ENCODE data around the gene ADCYAP1R1. TPM values are rescaled to one million over a fixed set of nuclear protein-coding genes. Genes with fewer than 3 reads are reported as not detected.

Gene ADCYAP1R1
- total RNA-seq, 2 experiments from 2014 or later: not detected

DNA sequence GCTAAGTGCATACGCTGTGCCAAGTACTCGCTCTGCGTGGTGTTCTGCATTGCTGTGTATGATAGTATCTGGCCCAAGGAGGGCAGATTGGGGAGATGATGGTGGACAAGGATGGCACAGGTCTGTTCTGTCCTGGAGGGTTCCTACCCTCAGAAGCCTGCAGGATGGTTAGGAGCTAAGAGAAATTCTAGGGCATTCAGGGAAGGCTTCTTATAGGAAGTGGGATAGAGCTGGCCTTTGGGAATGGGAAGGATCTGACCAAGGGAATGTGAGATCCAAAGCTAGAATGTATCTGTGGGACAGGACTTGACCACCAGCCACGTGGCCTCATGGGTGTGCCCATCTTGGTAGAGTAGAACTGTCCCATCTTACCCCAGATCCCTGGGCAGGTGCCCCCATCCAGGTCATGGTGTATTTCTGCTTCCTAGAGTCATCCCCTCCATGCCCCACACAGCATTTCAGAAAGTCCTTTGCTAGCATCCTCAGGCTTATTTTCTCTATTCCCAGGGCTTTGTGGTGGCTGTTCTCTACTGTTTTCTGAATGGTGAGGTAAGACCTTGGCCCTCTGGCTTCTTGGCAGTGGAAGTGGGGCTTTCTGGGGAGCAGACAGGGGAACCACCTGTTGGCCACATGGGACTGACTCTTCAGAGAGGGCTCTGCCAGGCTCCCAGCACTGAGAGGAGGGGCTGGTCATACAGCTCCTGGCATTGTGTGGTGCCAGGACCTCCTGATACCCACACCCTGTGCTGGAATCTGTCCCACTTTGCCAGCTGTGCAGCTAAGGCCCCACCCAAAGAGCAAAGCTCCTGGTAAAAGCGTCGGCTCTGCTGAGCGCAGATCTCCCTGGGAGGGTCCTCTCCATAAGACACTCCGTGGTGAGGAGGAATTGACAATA is 52.5 kb downstream of the ADCYAP1R1 start:
- DNase-seq (no peak), ATAC-seq (ENCODE audit: low read depth) (no peak)
- H3K27ac Mint-ChIP-seq: no peak overlapping the region
- H3K36me3 Mint-ChIP-seq: no peaks in the 10 kb centered on the region
- no peaks in the 10 kb centered on the region for H3K9me3 Mint-ChIP-seq
- no peaks in the 10 kb centered on the region for H3K4me1 Mint-ChIP-seq
- POLR2A ChIA-PET: no interaction called here
- no peak overlapping the region for H3K4me3 Mint-ChIP-seq
- peaks cover 3% of the 10 kb centered on the region for H3K27me3 Mint-ChIP-seq

DNA sequence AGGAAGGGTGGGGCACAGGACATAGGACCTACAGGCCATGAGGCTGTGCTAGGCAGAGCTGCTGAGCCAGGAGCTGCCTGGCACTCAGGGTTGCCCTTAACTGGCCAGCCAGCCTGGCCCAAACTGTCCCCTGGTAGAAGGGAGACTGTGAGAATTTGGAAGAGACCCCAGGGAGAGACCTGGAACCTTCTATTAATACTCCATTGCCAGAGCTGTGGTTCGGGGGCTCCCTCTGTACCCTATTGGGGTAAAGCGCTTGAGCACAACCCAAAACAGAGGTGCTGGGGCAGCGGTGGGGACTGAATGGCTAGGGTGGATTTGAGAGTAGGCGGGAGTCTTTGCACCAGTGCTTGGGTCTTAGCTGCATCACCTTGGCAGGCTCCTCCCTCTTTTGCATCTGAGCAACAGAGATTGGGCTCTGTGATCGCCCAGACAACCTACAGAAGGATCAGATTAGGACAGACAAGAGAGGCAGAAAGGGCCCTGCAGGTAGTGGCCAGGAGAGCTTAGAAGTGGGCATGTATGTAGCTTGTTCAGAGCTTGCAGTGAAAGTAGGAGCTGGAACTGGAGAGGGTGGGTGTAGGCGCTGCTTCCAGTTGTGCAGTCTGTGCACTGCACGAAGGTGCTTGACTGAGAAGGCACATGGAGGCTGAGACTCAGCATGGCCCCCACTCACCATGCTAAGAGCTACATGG is 53.3 kb downstream of the ADCYAP1R1 start:
- H3K4me3 Mint-ChIP-seq: no peak overlapping the region
- H3K27me3 Mint-ChIP-seq: peaks cover 2% of the 10 kb centered on the region
- H3K9me3 Mint-ChIP-seq: no peaks in the 10 kb centered on the region
- H3K4me1 Mint-ChIP-seq: no peaks in the 10 kb centered on the region
- no peak overlapping the region for H3K27ac Mint-ChIP-seq
- POLR2A ChIA-PET: no interaction called here
- no peaks in the 10 kb centered on the region for H3K36me3 Mint-ChIP-seq
- DNase-seq: no peak
- ATAC-seq (ENCODE audit: low read depth): no peak

DNA sequence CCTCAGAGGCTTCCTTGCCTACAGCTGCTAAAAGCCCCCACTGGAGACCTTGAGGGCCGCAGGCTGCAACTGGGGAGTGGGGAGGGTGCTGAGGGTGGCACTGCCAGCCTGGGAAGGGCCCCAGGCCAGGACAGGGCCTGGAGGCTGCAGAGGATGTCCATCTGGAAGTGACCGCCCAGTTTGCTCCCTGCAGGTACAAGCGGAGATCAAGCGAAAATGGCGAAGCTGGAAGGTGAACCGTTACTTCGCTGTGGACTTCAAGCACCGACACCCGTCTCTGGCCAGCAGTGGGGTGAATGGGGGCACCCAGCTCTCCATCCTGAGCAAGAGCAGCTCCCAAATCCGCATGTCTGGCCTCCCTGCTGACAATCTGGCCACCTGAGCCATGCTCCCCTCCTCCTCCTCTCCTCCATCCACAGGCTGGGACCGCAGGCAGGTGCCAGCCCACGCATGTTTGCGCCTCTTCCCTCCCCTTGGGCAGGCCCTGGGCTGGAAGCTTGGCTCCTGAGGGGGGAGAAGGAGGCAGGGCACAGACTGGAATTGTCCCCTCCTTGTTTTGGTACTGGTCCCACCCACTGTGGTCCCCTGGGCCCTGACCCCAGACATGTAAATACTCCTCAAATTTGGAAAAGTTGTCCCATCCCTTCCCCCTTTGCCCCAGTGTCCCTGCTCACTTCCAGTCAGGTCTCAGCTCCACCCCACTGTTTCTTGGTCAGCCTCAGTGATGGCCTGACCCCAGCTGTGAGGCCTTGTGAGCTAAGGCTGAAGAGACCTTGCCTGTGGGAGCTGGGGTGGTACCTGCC is 54.4 kb downstream of the ADCYAP1R1 start:
- peaks cover 2% of the 10 kb centered on the region for H3K27me3 Mint-ChIP-seq
- no peak overlapping the region for H3K4me3 Mint-ChIP-seq
- no peaks in the 10 kb centered on the region for H3K36me3 Mint-ChIP-seq
- POLR2A ChIA-PET: no interaction called here
- no peak for DNase-seq
- no peak overlapping the region for H3K27ac Mint-ChIP-seq
- ATAC-seq (ENCODE audit: low read depth): no peak
- no peaks in the 10 kb centered on the region for H3K4me1 Mint-ChIP-seq
- no peaks in the 10 kb centered on the region for H3K9me3 Mint-ChIP-seq

DNA sequence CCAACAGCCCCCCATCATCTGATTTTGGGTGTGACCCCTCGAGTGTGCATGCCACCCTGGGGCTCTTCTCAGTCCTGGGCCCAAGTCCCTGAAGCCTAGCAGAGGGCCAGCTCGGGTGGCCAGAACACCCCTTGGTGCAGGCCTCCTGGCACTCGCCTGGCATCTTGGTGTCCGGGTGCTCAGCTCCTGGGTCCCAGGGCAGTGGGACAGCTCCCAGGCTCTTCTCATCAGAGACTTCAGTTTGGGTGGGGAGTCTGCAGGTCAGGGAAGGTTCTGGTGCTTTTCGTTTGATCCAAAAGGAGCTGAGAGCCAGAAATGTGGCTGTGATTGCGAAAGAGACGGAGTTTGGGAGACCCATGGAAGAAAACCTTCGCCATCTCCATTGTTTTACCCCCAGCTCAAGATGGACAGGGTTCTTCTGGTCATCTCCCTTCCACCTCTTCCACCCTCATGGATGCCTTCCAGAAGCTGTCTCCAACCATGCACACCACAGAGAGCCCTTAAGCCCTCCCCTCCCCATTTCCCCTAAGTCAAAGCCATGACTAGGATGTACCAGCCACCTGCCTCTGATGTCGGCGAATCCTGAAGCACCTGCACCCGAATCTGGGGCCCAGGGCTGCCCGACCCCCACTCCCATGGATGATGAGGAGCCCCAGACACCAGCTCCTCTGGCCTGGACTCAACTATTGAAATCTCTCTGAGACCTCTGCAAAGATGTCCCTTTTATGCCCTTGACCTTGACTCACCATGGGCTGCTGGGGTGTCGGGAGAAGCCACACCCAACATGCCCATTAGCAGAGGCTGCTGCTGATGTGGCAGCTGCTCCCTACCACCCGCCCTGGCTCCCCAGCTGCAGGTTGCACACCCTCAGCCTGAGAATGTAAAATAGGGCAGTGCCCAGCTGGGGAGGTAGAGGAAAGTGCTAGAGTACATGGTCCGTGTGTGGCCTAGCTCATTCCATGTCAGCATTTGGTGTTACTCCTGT is 55.3 kb downstream of the ADCYAP1R1 start:
- Mint-ChIP-seq H3K4me3 (no peak overlapping the region), H3K4me1 (no peaks in the 10 kb centered on the region), H3K36me3 (no peaks in the 10 kb centered on the region), H3K9me3 (no peaks in the 10 kb centered on the region), H3K27ac (no peak overlapping the region), H3K27me3 (peaks cover 2% of the 10 kb centered on the region)
- POLR2A ChIA-PET: no interaction called here
- ATAC-seq (ENCODE audit: low read depth) (no peak), DNase-seq (no peak)

DNA sequence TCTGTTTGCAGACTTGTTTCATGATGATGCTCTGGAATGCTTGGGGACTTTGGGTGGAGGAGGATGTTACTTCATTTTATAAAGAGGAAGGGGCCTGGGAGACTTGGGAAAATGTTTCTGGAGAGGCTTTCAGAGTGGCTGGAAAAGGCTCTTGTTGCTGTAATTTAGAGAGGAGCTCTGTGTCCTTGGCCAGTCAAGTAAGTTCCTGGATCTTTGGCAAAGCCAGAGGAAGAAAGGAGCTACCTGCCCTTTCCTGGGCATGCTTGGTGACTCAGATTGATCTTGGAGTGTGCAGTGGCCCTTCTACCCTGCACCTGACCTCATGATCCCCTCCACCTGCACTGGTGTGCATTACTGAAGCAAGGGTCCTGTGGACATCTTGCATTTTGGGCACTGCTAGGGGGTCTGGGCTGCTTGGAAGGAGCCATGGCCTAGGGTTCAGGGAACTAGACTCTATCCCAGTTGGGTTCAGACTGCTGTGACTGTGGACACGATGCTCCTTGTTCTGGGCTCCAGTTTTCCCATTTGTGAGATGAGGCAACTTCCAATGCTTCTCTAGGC is 56.1 kb downstream of the ADCYAP1R1 start:
- ATAC-seq (ENCODE audit: low read depth) (no peak), DNase-seq (no peak)
- Mint-ChIP-seq H3K36me3 (no peaks in the 10 kb centered on the region), H3K27me3 (peaks cover 5% of the 10 kb centered on the region), H3K9me3 (no peaks in the 10 kb centered on the region), H3K27ac (no peak overlapping the region), H3K4me1 (no peaks in the 10 kb centered on the region), H3K4me3 (no peak overlapping the region)
- POLR2A ChIA-PET: no interaction called here

DNA sequence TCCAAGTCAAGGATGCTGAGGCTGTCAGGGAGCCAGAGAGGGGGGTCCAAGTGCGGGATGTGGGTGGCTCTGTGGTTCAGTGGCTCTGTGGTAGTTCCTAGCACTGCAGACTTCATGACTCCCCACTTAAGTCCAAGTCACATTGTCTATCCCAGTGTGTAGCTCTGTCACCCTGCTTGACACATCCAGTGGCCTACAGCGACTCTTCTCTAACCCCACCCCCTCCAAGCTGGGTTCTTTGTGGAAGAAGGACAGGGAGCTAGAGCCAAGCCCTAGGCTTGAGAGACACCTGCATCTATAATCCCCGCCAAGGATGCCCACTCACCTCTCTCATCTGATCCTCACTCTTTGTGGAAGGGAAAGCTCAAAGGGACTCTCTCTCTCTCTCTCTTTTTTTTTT is 57.6 kb downstream of the ADCYAP1R1 start:
- Mint-ChIP-seq H3K36me3 (no peaks in the 10 kb centered on the region), H3K9me3 (no peaks in the 10 kb centered on the region), H3K4me3 (no peak overlapping the region), H3K4me1 (no peaks in the 10 kb centered on the region), H3K27ac (no peak overlapping the region), H3K27me3 (peaks cover 7% of the 10 kb centered on the region)
- no peak for DNase-seq
- no peak for ATAC-seq (ENCODE audit: low read depth)
- POLR2A ChIA-PET: no interaction called here

DNA sequence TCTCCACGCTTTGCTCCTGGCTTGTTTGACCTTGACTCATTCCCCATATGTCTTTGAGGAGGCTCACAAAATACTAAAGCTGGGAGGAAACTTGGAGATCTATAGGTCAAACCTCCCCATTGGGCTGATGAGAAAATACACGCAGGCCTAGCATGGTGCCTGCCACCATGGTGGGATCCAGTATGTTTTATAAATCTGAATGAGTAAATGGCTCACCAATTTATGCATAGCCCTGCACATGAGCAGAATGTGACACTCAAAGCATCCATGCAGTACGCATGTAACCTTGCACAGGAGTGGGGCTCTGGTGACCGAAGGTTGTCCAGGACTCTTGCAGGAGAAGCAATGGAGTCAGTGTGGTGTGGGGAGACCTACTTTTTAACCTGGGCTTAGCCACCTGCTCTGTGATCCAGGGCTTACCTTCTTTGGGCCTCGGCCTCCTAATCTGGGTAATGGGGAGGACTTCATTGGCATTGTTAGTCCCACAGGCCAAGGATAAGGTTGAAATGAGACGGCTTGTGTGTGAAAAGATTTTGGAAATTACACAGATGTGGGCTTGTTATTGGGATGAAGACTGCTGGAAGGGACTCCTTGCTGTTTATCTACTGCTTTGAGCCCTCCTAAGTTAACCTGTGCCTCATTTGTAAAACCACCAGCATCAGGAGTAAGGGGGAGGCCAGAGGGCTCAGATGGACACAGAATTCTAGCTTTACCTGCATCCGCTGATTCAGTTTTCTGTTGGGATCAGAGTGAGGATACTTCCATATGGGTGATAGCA is 58.4 kb downstream of the ADCYAP1R1 start:
- DNase-seq (no peak), ATAC-seq (ENCODE audit: low read depth) (no peak)
- Mint-ChIP-seq H3K4me1 (no peaks in the 10 kb centered on the region), H3K36me3 (no peaks in the 10 kb centered on the region), H3K27ac (no peak overlapping the region), H3K27me3 (peaks cover 7% of the 10 kb centered on the region), H3K4me3 (no peak overlapping the region), H3K9me3 (no peaks in the 10 kb centered on the region)
- POLR2A ChIA-PET: no interaction called here

DNA sequence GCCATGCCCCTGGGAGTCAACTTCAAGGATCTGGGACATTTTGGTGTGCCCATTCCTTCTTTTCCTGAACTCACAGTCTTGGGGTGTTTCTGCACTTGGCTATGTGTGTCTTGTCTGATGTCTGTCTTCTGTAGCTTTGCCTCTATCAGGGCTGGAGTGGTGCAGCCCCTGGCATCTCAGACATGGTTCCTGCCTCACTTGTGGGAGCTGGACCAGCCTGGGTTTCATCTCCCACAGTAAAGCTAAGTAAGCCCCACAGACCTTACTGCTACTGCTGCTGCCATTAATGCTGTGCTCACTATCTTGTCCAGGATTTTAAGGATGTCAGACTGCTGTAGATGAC is 59.0 kb downstream of the ADCYAP1R1 start:
- POLR2A ChIA-PET: no interaction called here
- H3K9me3 Mint-ChIP-seq: no peaks in the 10 kb centered on the region

DNA sequence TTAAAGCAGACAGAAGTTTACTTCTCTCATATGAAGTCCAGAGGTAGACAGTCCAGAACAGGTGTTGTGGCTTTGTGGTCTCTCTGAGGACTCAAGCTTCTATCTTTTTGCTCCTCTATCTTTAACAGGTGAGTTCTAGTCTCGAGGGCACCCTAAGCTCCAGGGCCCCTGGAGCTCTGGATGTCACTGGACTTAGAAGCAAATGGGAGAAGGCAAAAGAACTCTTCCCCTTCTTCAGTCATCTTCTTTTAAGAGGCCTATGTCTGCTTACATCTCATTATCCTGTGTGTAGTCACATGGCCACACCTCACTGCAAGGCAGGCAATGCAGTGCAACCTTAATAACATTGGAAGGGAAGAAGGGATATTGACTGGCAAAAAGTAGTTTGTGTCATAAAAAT is 61.6 kb downstream of the ADCYAP1R1 start:
- Mint-ChIP-seq H3K27me3 (peaks cover 18% of the 10 kb centered on the region), H3K27ac (no peak overlapping the region), H3K36me3 (no peaks in the 10 kb centered on the region), H3K9me3 (no peaks in the 10 kb centered on the region), H3K4me1 (no peaks in the 10 kb centered on the region), H3K4me3 (no peak overlapping the region)
- POLR2A ChIA-PET: no interaction called here
- ATAC-seq (ENCODE audit: low read depth) (no peak), DNase-seq (no peak)

More for the DNA sequence above, 59.0 kb downstream of the ADCYAP1R1 start:
- Mint-ChIP-seq H3K27me3 (peaks cover 7% of the 10 kb centered on the region), H3K4me3 (no peak overlapping the region), H3K36me3 (no peaks in the 10 kb centered on the region), H3K27ac (no peak overlapping the region), H3K4me1 (no peaks in the 10 kb centered on the region)
- no peak for DNase-seq
- no peak for ATAC-seq (ENCODE audit: low read depth)

DNA sequence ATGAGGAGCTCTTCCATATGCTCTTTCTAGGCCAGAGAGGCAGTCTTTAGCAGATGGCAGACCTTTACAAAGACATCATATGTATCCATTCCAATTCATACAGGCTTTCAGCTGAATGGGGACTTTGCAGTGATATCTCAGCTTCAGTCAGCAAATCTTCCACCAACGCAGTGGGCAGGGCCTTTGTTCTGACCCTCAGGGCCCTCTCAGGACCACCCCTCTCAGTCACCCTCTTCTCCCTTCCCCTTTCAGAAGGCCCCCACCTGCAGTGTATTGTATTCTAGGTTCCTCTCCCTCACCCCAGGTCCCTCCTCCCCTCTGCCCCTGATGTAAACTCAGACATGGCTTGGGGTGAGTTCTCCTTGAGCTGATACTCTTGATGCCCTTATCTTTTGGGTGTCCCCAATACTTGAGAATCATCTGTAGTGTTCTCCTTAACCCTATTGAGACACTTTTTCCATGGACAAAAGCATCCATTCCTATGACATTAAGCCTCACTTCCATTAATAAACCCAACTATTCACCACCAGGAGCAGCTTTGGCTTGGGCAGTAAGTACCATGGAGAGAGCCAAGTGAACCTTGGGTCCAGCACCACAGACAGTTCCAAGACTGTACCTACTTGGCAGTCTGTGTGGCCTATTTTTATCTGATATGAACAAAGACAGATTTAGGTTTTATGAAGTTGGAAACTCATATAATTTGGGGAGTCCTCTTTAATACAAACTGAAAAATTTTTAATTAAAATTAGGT is 62.7 kb downstream of the ADCYAP1R1 start:
- Mint-ChIP-seq H3K27me3 (peaks cover 20% of the 10 kb centered on the region), H3K4me1 (no peaks in the 10 kb centered on the region), H3K36me3 (no peaks in the 10 kb centered on the region), H3K9me3 (no peaks in the 10 kb centered on the region), H3K4me3 (no peak overlapping the region), H3K27ac (no peak overlapping the region)
- no peak for DNase-seq
- POLR2A ChIA-PET: no interaction called here
- ATAC-seq (ENCODE audit: low read depth): no peak

DNA sequence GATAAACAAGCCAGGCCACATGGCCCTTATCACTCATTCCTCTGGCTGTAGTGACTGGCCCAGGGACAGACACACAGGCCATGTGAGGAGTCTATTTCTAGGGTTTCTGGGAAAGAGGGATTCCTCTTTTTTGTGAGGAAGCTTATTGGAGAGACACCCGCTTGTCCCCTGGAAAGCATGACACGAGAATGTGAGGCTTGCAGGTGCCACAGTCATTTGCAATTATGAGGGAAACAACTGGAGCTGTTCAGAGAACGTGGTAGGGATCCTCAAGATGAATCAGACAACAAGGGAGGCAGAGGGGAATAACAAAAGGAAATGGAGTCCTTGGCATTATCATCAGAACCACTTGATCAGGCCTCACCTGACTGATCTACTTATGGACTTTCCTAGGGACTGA is 64.5 kb downstream of the ADCYAP1R1 start:
- ATAC-seq (ENCODE audit: low read depth) (no peak), DNase-seq (no peak)
- Mint-ChIP-seq H3K4me3 (no peak overlapping the region), H3K4me1 (no peaks in the 10 kb centered on the region), H3K36me3 (no peaks in the 10 kb centered on the region), H3K27me3 (peaks cover 29% of the 10 kb centered on the region), H3K27ac (no peak overlapping the region), H3K9me3 (no peaks in the 10 kb centered on the region)
- POLR2A ChIA-PET: no interaction called here
